Airway epithelial cell (primary cell): ENCODE data around the gene KRTAP11-1. TPM values are rescaled to one million over a fixed set of nuclear protein-coding genes. Genes with fewer than 3 reads are reported as not detected.

Experiments used
- total RNA-seq: library from RNA; depleted of rRNA; stranded (reverse); fragments of >200 nt; gene quantifications from 2 replicates; pipeline ENCODE4 v1.2.3, GENCODE V29; 2015

The KRTAP11-1 gene, protein sequence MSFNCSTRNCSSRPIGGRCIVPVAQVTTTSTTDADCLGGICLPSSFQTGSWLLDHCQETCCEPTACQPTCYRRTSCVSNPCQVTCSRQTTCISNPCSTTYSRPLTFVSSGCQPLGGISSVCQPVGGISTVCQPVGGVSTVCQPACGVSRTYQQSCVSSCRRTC
- total RNA-seq: not detected in 2 replicates

DNA sequence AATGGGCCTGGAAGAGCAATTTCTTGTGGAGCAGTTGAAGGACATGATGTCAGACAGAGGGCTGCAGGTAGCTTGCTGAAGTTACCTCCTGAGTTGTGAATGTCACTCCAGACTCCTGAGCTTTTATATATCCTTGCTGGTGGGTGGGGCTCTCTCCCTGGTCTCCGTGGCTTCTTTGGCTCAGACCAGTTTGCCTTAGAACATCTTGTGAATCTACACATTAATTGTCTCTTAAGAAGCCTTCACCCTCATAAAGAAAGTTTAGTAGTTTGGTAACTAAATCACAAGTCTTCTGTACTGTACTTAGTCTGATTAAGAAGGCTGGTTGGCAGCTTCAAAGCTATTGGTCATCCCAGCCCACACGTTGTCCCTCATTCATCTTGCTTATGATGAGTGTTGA lies at the start of gene KRTAP11-1:
TSS of gene KRTAP11-1 (minus strand) at position 101 of the 400 bp plus-strand sequence. CDS start at position 45, 56 bp downstream.

Other genes starting within 250 kb of the KRTAP11-1 start
- gene KRTAP20-2, start 246.4 kb downstream of the KRTAP11-1 start, total RNA-seq: not detected in 2 replicates
- gene KRTAP20-3, start 238.7 kb downstream of the KRTAP11-1 start, total RNA-seq: not detected in 2 replicates
- not detected in 2 replicates for gene KRTAP21-3, start 162.8 kb downstream of the KRTAP11-1 start, total RNA-seq
- not detected in 2 replicates for gene KRTAP21-2, start 134.3 kb downstream of the KRTAP11-1 start, total RNA-seq
- gene KRTAP21-1, start 126.2 kb downstream of the KRTAP11-1 start, total RNA-seq: not detected in 2 replicates
- not detected in 2 replicates for gene KRTAP8-1, start 68.3 kb downstream of the KRTAP11-1 start, total RNA-seq
- gene KRTAP7-1, start 51.8 kb downstream of the KRTAP11-1 start, total RNA-seq: not detected in 2 replicates
- not detected in 2 replicates for gene KRTAP19-8, start 156.9 kb upstream of the KRTAP11-1 start, total RNA-seq